HepG2 (cell line): ENCODE data around the gene LCK. TPM values are rescaled to one million over a fixed set of nuclear protein-coding genes. Genes with fewer than 3 reads are reported as not detected.

Experiments
- ATAC-seq: fragments of 200-7000 bp; cut with Tn5 transposase; 3 replicates; pipeline ENCODE4 v1.9.1; 2020; ENCODE audit warnings: mild to moderate bottlenecking, moderate library complexity
- BruUV-seq: library from RNA; stranded (reverse); fragments of 400-500 nt; replicated peaks from 2 replicates; lab custom pipeline; 2021; lab: Mats Ljungman, UMichigan
- CTCF ChIA-PET: fragments of 300-600 bp; formaldehyde crosslinking; extraction: SDS; loops from one replicate; lab custom pipeline; 2021; ENCODE audit warnings: low total read pairs, inconsistent platforms, low intra/inter-chr PET ratio; lab: Yijun Ruan, JAX
- POLR2A ChIA-PET: fragments of 350-600 bp; sonication (Branson Sonifier 250); formaldehyde crosslinking; loops from one replicate; lab custom pipeline; 2020; ENCODE audit warnings: antibody characterized with exemption, inconsistent platforms; lab: Yijun Ruan, JAX
- DNase-seq: peaks from one replicate; pipeline ENCODE4 v3.0.0-alpha.2; 2015; ENCODE audit warnings: low spot score
- FAIRE-seq: peaks from 3 replicates; lab custom pipeline; 2011; peaks lifted over from hg19 to GRCh38; lab: Jason Lieb, UNC
- H2AFZ ChIP-seq: one replicate; pipeline ENCODE4 v1.6.1; 2011; ENCODE audit warnings: low read length, inconsistent platforms
- H3K27ac ChIP-seq: fragments of 300-600 bp; 3 replicates; pipeline ENCODE4 v1.8.0; 2011; ENCODE audit warnings: mixed run types, mild to moderate bottlenecking, mixed read lengths, low read length, inconsistent platforms; ENCODE audit not compliant: insufficient read depth; ENCODE audit errors: extremely low read length
- H3K27me3 ChIP-seq, 2 experiments: fragments of 200-600 bp in 1 of 2; 2 replicates in 1 of 2; 3 replicates in 1 of 2; pipeline versions ENCODE4 v1.6.0 to v1.8.0; 2011; ENCODE audit warnings: low read length in 2 of 2, mild to moderate bottlenecking in 2 of 2, moderate library complexity in 2 of 2, inconsistent platforms in 1 of 2; ENCODE audit not compliant: insufficient read depth in 2 of 2, control insufficient read depth in 1 of 2
- H3K36me3 ChIP-seq, 2 experiments: fragments of 200-600 bp in 1 of 2; replicated peaks in 1 of 2; 2 replicates in 1 of 2; 3 replicates in 1 of 2; pipeline versions ENCODE4 v1.5.1 to v1.8.0; 2011; ENCODE audit warnings: low read length in 2 of 2, inconsistent platforms in 1 of 2; ENCODE audit not compliant: insufficient read depth in 2 of 2, control insufficient read depth in 1 of 2
- H3K4me1 ChIP-seq: 2 replicates; pipeline ENCODE4 v1.5.1; 2012; ENCODE audit warnings: low read length, inconsistent platforms; ENCODE audit not compliant: insufficient read depth
- H3K4me2 ChIP-seq: 2 replicates; pipeline ENCODE4 v1.6.0; 2011; ENCODE audit warnings: low read depth, low read length, inconsistent platforms
- H3K4me3 ChIP-seq, 3 experiments: fragments of 200-600 bp in 1 of 3; sonication (generic), shearing (Covaris generic) in 1 of 3; replicated peaks in 1 of 3; 2 replicates each; pipeline ENCODE4 v1.5.1; 2011 to 2016; ENCODE audit warnings: low read length in 3 of 3, inconsistent platforms in 2 of 3, low read depth in 2 of 3, mild to moderate bottlenecking in 2 of 3, control low read depth in 1 of 3, mixed read lengths in 1 of 3; ENCODE audit not compliant: insufficient read depth in 1 of 3
- H3K79me2 ChIP-seq: one replicate; pipeline ENCODE4 v1.6.1; 2011; ENCODE audit warnings: low read length, inconsistent platforms; ENCODE audit not compliant: insufficient read depth
- H3K9ac ChIP-seq: 2 replicates; pipeline ENCODE4 v1.6.0; 2011; ENCODE audit warnings: mild to moderate bottlenecking, low read depth, low read length, inconsistent platforms; ENCODE audit not compliant: insufficient read depth
- H3K9me3 ChIP-seq: 2 replicates; pipeline ENCODE4 v1.5.1; 2012; ENCODE audit warnings: mild to moderate bottlenecking, low read length
- H4K20me1 ChIP-seq: 2 replicates; pipeline ENCODE4 v1.6.0; 2011; ENCODE audit warnings: inconsistent platforms, mild to moderate bottlenecking, low read length, moderate library complexity; ENCODE audit not compliant: insufficient read depth
- GABPA ChIP-seq, 2 experiments: IDR thresholded peaks; 2 replicates each; pipeline ENCODE4 v1.6.1; 2011 to 2016; ENCODE audit warnings: low read depth in 2 of 2, low read length in 1 of 2, missing biosample characterization in 1 of 2, missing genetic modification characterization in 1 of 2
- KAT8 ChIP-seq: IDR thresholded peaks from 2 replicates; pipeline ENCODE4 v1.6.1; 2016; ENCODE audit warnings: missing genetic modification reagents, missing compliant biosample characterization
- MAZ ChIP-seq, 2 experiments: sonication (generic) in 1 of 2; formaldehyde crosslinking in 1 of 2; IDR thresholded peaks; 2 replicates each; pipeline versions ENCODE4 v1.5.0 to v1.6.1; 2012 to 2020; ENCODE audit warnings: low read depth in 2 of 2, mild to moderate bottlenecking in 2 of 2, borderline replicate concordance in 1 of 2, improper control_type of control experiment in 1 of 2, low read length in 1 of 2, missing genetic modification reagents in 1 of 2, moderate library complexity in 1 of 2
- SMAD1 ChIP-seq: sonication (generic); formaldehyde crosslinking; IDR thresholded peaks from 2 replicates; pipeline ENCODE4 v1.4.0; 2020; ENCODE audit warnings: missing genetic modification reagents, low read depth, mild to moderate bottlenecking, borderline replicate concordance
- ZNF251 ChIP-seq: sonication (generic); formaldehyde crosslinking; IDR thresholded peaks from 2 replicates; pipeline ENCODE4 v1.9.0; 2021; ENCODE audit warnings: mild to moderate bottlenecking, missing genetic modification reagents
- ZNF574 ChIP-seq: sonication (generic); formaldehyde crosslinking; IDR thresholded peaks from 2 replicates; pipeline ENCODE4 v1.4.0; 2020; ENCODE audit warnings: missing genetic modification reagents
- ZNF576 ChIP-seq: sonication (generic); formaldehyde crosslinking; IDR thresholded peaks from 2 replicates; pipeline ENCODE4 v1.4.0; 2020; ENCODE audit warnings: mild to moderate bottlenecking, missing genetic modification reagents
- WGBS: methylation state at CpG from one replicate; pipeline ENCODE4 v1.1.6; 2017; ENCODE audit warnings: low lambda C conversion rate; 5-methylcytosine and 5-hydroxymethylcytosine counted together
- in situ Hi-C: cut with HindIII; loops from 2 replicates; pipeline ENCODE4 v1.10.0; 2017; ENCODE audit warnings: low pct_unique_long_range_greater_than_20kb; ENCODE audit not compliant: extremely low pct_ligation_motif_present
- intact Hi-C: fragments of 100-400 bp; cut with micrococcal nuclease; formaldehyde crosslinking; loops from one replicate; pipeline ENCODE4 v1.10.0; 2022; ENCODE audit not compliant: unreplicated experiment
- polyA plus RNA-seq, 8 experiments: library from polyadenylated mRNA; depleted of rRNA in 3 of 8; stranded (reverse) in 7 of 8; unstranded in 1 of 8; fragments of >200 nt; fragmentation: Illumina TruSeq in 4 of 8; extraction: Trizol in 4 of 8; gene quantifications; 2 replicates each; pipeline versions ENCODE4 v1.2.1 to v1.2.3, GENCODE V29; 2011 to 2016; ENCODE audit warnings: low read depth in 4 of 8, missing spikeins in 1 of 8, mixed read lengths in 1 of 8; ENCODE audit not compliant: insufficient read depth in 1 of 8
- total RNA-seq, 5 experiments: library from RNA; depleted of rRNA; stranded (reverse); fragments of >200 nt; fragmentation: Illumina TruSeq; extraction: Trizol; gene quantifications; 2 replicates each; pipeline ENCODE4 v1.2.3, GENCODE V29; 2016; ENCODE audit warnings: low read depth in 1 of 5
- TF ChIP-seq, protein P1 (sequence below), 2 experiments: sonication (generic) in 1 of 2; formaldehyde crosslinking in 1 of 2; IDR thresholded peaks; 2 replicates each; pipeline versions ENCODE4 v1.4.0 to v1.6.1; 2018 to 2020; ENCODE audit warnings: missing genetic modification reagents in 2 of 2, borderline replicate concordance in 1 of 2, low read depth in 1 of 2, mild to moderate bottlenecking in 1 of 2, missing biosample characterization in 1 of 2
- TF ChIP-seq, protein P2 (sequence below): sonication (generic); formaldehyde crosslinking; IDR thresholded peaks from 2 replicates; pipeline ENCODE4 v1.9.0; 2022; ENCODE audit warnings: missing genetic modification reagents, mild to moderate bottlenecking, borderline replicate concordance
- TF ChIP-seq, protein P3 (sequence below): sonication (generic); formaldehyde crosslinking; IDR thresholded peaks from 2 replicates; pipeline ENCODE4 v1.4.0; 2020; ENCODE audit warnings: low read depth, mild to moderate bottlenecking, missing genetic modification reagents

The LCK gene
- total and polyA plus RNA-seq, 2 of the 13 experiments (the other 11 are each of a cell fraction or from before 2014, with no cell fraction given) = 0.93 to 1.8 TPM

- CTCF ChIA-PET = no interaction called here
- 1% methylated on average over 18 of the region's 46 CpGs for WGBS
- TF ChIP-seq, protein P1, sequence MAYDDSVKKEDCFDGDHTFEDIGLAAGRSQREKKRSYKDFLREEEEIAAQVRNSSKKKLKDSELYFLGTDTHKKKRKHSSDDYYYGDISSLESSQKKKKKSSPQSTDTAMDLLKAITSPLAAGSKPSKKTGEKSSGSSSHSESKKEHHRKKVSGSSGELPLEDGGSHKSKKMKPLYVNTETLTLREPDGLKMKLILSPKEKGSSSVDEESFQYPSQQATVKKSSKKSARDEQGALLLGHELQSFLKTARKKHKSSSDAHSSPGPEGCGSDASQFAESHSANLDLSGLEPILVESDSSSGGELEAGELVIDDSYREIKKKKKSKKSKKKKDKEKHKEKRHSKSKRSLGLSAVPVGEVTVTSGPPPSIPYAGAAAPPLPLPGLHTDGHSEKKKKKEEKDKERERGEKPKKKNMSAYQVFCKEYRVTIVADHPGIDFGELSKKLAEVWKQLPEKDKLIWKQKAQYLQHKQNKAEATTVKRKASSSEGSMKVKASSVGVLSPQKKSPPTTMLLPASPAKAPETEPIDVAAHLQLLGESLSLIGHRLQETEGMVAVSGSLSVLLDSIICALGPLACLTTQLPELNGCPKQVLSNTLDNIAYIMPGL (CRISPR knock-in tag; IDR thresholded peaks at IDR 0.05; ENCODE audit: borderline replicate concordance in 1 of 2, low read depth in 1 of 2) = peak in 1 of 2 experiments; percentile 50; a peak in 2 of 4 replicates
- TF ChIP-seq GABPA (IDR thresholded peaks at IDR 0.05; ENCODE audit: low read depth, low read length) = peak; percentile 90
- TF ChIP-seq GABPA (CRISPR knock-in tag; IDR thresholded peaks at IDR 0.05; ENCODE audit: low read depth) = peak; percentile 98
- no peak for TF ChIP-seq ZNF576 (CRISPR knock-in tag)
- TF ChIP-seq ZNF251 (CRISPR knock-in tag) = no peak
- TF ChIP-seq KAT8 (CRISPR knock-in tag) = peak; percentile 93
- TF ChIP-seq, protein P2, sequence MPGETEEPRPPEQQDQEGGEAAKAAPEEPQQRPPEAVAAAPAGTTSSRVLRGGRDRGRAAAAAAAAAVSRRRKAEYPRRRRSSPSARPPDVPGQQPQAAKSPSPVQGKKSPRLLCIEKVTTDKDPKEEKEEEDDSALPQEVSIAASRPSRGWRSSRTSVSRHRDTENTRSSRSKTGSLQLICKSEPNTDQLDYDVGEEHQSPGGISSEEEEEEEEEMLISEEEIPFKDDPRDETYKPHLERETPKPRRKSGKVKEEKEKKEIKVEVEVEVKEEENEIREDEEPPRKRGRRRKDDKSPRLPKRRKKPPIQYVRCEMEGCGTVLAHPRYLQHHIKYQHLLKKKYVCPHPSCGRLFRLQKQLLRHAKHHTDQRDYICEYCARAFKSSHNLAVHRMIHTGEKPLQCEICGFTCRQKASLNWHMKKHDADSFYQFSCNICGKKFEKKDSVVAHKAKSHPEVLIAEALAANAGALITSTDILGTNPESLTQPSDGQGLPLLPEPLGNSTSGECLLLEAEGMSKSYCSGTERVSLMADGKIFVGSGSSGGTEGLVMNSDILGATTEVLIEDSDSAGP = peak; percentile 50; the same call in 1 of the 2 replicates
- peak; percentile 81 for TF ChIP-seq ZNF574 (CRISPR knock-in tag)
- TF ChIP-seq MAZ (IDR thresholded peaks at IDR 0.05; ENCODE audit: borderline replicate concordance, low read depth, low read length) = 0 out of 2 replicates have a peak, but pooled peaks have one; percentile 28
- peak; percentile 25; the same call in 1 of the 2 replicates for TF ChIP-seq MAZ (CRISPR knock-in tag; IDR thresholded peaks at IDR 0.05; ENCODE audit: low read depth)
- TF ChIP-seq, protein P3, sequence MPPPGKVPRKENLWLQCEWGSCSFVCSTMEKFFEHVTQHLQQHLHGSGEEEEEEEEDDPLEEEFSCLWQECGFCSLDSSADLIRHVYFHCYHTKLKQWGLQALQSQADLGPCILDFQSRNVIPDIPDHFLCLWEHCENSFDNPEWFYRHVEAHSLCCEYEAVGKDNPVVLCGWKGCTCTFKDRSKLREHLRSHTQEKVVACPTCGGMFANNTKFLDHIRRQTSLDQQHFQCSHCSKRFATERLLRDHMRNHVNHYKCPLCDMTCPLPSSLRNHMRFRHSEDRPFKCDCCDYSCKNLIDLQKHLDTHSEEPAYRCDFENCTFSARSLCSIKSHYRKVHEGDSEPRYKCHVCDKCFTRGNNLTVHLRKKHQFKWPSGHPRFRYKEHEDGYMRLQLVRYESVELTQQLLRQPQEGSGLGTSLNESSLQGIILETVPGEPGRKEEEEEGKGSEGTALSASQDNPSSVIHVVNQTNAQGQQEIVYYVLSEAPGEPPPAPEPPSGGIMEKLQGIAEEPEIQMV = no peak
- peak; percentile 59; the same call in 1 of the 2 replicates for TF ChIP-seq SMAD1 (CRISPR knock-in tag)
Measured at GRCh38 chr1:32221980-32222755, 28.9 kb upstream of the LCK start, which contains the start of the genes EIF3I and TMEM234. EIF3I (plus strand) TSS chr1:32222407; CDS start chr1:32222442, 35 bp downstream. TMEM234 (minus strand) TSS chr1:32222353; CDS start chr1:32222322, 31 bp downstream.

More at GRCh38 chr1:32221980-32222755, 28.9 kb upstream of the LCK start, which contains the start of the genes EIF3I and TMEM234:
- DNase-seq = peak; percentile 88
- H3K27me3 ChIP-seq = no peaks in the 10 kb centered on the region; a peak in 2 of 5 replicates
- ATAC-seq = peak; percentile 95
- POLR2A ChIA-PET = interaction anchor here (1.4 to 1.8 kb wide), 3 partner anchors 28 to 69 kb away, joined by 4 to 7 read pairs (median 4); partner anchors contain the start of genes HDAC1 and TXLNA
- peaks cover 9 to 24% of the 10 kb centered on the region in 2 experiments; a peak in 4 of 5 replicates for H3K36me3 ChIP-seq
- no peaks in the 10 kb centered on the region for H3K9me3 ChIP-seq
- peaks cover 29% of the 10 kb centered on the region for H3K79me2 ChIP-seq
- peak; percentile 88 for FAIRE-seq
- peak within 1 kb of the TSS; percentile 82 to 89 (median 85) for H3K4me3 ChIP-seq
- H4K20me1 ChIP-seq = no peaks in the 10 kb centered on the region; the same call in 1 of the 2 replicates
- no TSS peak for BruUV-seq
- H3K4me2 ChIP-seq = peak within 1 kb of the TSS; percentile 91
- in situ Hi-C loops (no loop called here), intact Hi-C loops (no loop called here)
- H2AFZ ChIP-seq = no peak within 1 kb of the TSS
- peaks cover 29% of the 10 kb centered on the region for H3K4me1 ChIP-seq
- H3K27ac ChIP-seq = peak within 1 kb of the TSS; percentile 69
- peak within 1 kb of the TSS; percentile 91 for H3K9ac ChIP-seq
